GM21526 (cell line): Measurements from ENCODE around the gene TRAF4.

Source experiments
- ATAC-seq: cut with Tn5 transposase; IDR thresholded peaks from one replicate; pipeline ENCODE4 v1.9.1; 2021; ENCODE audit warnings: moderate library complexity; ENCODE audit not compliant: unreplicated experiment, low FRiP score

TRAF4 gene, protein sequence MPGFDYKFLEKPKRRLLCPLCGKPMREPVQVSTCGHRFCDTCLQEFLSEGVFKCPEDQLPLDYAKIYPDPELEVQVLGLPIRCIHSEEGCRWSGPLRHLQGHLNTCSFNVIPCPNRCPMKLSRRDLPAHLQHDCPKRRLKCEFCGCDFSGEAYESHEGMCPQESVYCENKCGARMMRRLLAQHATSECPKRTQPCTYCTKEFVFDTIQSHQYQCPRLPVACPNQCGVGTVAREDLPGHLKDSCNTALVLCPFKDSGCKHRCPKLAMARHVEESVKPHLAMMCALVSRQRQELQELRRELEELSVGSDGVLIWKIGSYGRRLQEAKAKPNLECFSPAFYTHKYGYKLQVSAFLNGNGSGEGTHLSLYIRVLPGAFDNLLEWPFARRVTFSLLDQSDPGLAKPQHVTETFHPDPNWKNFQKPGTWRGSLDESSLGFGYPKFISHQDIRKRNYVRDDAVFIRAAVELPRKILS

DNA sequence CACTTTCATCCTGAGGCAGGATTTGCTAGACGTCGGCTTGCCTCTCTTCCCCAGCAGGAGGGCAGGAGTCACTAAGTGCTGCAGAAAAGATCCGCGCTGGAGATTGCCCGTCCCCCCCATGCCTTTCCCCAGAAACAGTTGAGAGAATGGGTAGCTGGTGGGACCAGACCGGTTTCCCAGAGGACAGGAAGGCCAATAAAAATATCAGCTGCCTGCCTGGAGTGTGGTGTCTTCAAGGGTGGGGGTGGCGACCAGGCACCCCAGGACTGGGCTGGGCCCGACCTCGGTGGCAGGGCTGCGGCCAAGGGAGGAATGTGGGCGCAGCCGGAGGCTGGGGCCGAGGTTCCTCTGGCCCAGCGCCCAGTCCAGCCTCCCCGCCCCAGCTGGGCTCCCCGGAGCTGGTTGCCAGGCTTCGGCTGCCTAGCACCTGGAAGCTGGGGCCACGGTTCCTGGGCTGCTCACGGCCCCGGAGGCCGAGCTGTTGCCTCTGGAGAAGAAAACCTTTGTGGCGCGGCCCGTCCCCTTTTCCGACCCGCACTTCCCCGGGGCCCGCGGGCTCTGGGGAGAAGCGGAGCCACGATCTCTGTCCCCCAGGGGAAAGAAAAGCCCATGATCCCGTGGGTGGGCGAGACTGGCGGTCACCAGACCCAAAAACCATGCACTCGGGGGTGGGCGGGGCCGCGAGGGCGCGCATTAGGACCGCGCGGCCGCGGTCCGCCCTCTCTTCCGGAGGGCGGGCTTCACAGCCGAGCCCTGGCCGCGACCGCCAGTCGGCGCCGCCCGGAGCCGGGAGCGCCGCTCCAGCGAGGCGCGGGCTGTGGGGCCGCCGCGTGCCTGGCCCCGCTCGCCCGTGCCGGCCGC, at the start of gene TRAF4:
TSS of gene TRAF4 (plus strand) at position 769 of the 861 bp plus-strand sequence. CDS start 102 bp downstream, outside the sequence.
- ATAC-seq = peak; percentile 42

DNA sequence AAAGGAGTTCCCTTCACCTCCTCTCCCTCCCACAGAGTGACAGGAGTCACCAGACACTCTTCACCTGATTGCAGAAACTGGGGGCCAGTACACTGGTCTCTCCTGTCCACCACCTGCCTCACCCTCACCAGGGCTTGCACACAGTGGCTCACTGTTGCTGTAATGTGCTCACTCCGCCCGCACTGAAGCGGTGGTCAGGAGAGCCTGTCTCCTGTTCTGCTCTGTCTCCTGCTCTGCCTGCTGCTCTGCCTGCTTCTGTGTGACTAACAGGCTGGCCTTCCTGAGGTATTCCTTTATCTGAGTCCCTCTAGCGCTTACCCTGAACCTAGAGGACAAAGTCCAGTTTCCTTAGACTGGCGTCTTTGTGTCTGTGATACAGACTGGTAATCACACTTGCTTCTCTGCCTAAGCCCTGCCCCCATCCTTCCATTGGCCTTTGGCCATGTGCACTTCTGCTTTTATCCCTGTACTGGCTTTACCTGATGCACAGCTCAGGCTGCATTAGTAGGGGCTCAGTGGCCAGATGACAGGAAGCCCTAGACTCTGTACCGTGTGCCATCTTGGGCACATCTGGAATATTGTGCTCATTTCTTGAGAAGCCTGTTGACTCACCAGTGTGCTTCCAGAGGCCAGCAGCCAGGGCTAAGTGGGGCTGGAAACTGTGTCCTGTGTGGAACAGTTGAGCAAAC, 45.4 kb upstream of the TRAF4 start:
- no peak for ATAC-seq

DNA sequence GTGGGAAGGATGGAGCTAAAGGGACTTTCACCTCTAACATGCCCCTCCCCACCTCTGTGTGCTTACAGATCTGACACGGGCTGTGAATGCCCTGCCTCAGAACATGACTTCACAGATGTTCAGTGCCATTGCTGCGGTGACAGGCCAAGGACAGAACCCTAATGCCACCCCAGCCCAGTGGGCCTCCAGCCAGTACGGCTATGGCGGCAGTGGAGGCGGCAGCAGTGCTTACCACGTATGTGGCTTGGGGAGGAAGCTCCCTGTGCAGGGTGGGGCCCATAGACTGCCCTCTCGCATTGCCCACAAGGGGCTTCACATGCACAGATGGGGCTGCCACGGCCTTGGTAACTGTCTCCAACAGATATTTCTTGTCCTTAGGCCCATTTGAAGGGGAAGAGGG, 43.5 kb upstream of the TRAF4 start:
- no peak for ATAC-seq

DNA sequence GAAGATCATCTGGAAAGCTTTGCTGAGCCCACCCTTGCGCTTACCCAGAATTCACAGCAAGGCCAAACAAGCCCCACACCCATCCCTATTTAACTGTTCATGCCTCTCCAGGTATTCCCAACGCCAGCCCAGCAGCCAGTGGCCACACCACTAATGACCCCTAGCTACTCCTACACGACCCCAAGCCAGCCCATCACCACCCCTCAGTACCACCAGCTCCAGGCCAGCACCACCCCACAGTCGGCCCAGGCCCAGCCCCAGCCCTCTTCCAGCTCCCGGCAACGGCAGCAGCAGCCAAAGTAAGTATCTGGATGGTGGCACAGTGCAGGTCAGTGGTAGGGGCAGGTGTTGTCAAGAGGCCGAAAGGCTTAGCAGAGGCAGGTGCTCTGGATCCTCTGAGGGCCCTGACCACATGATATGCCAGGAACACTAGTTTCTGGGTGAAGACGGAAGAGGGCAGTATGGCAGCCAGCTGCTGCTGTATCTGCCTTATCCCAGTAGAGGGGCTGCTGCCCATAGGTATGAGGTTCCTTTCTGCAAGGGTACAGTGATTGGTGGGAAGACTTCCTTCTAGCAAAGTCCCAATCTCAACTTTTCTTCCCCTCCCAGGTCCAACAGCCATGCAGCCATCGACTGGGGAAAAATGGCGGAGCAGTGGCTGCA, 42.9 kb upstream of the TRAF4 start:
- ATAC-seq = no peak

DNA sequence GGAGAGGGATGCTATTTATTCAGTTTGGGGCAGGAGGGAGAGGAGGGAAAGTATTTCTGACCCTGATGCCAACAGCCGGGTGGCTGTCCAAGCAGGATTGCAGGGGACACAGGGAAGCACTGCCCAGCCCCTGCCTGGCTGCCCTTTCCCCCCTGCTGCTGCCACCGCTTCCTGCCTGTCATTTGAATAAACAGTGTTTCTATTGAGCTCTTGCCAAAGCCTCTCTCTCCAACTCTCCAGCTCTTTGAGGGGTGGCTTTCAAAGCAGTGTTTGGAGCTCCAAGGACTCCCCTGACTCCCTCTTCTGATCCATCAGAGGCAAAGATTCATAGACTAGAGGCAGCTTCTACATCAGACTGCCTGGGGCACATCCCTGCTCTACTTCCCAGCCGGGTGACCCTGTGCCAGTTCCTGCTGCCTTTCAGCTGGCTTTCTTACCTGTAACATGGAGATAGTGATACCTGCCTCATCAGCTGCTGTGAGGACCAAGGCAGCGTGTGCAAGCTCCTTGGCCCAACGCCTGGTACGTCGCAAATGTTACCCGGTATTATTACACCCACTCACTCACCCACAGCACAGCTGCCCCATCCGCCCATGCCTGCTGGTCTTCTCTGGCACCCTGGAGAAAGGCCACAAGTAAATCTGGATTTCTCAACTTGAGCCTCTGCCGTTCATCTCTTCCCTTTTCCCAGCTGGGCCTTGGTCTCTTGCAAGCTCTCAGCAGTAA, 41.6 kb upstream of the TRAF4 start:
- no peak for ATAC-seq

DNA sequence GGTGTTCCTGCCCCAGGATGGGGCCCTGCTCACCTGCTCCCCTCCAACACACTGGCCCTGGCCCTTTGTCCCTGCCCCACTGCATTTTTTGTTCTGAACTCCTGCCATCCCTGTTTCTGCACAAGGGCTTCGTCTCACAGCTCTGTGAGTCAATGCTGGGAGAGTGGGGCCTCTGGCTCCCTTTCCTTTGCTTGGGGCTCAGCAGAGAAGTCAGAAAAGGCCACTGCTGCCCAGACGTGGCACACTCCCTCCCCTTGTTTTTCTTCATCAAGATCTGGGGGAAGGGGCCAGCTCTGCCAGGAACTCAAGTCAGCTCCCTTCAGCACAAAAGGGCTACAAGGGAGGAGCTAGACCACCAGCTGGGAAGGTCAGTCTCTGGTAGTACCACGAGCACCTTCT, 41.1 kb upstream of the TRAF4 start:
- no peak for ATAC-seq

DNA sequence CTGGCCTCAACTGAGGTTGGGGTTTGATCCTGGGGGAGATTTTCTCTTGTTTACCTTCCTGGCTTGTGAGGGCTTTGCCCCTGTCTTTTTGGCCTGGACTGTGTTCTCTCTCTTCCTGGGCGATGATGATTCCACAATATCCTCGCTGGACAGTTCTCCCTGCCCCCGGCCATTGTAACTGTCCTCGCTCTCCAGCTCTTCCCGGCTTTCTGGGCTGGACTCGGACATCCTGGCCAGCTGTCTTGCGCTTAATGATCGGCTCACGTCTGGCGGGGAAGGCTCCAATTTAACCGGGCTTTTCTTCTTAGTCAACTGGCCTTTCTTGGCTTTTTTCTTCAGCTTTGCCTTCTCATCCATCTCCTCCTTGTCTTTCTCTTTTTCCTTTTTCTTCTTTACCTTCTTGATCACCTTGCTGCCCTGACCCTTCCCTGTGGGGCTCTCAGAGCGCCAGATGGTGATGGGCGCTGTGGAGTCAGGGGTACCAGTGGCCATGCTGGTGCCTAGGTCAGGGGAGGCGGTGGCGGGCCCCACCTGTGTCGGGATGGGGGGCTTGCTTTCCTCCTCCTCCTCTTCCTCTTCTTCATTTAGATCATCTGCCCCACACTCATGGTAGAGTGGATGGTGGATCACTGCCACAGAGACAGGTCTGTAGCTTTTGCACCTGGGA, 40.1 kb upstream of the TRAF4 start:
- ATAC-seq = no peak

DNA sequence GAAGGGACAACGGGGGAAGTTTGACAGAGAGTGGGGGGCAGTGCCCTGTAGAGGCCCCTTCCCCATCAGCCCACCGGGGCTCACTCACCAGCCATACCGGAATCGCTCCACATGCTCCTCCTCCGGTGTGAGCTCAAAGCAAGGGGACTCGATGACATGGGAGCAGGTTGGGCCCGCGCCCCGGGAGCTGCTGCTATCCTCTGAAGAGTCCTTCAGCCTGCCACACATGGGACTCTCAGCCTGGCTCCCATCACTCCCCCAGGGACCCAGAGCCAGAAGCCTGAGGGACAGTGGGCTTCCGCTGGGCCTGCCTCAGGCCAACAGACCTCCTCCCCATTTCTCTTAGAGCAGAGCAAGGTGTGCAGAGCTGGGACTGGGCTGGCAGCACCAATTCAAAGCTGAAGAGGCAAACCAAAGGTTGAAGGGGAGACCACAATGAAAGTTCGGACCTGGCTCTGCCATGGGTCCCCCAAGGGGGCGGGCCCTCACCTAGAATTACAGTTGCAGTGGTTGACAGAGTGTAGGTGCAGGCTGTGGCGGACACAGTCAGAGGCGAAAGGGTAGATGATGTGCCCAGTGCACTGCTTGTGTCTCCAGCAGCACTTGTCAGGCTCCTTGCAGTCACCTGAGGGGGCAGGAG, 39.5 kb upstream of the TRAF4 start:
- no peak for ATAC-seq

DNA sequence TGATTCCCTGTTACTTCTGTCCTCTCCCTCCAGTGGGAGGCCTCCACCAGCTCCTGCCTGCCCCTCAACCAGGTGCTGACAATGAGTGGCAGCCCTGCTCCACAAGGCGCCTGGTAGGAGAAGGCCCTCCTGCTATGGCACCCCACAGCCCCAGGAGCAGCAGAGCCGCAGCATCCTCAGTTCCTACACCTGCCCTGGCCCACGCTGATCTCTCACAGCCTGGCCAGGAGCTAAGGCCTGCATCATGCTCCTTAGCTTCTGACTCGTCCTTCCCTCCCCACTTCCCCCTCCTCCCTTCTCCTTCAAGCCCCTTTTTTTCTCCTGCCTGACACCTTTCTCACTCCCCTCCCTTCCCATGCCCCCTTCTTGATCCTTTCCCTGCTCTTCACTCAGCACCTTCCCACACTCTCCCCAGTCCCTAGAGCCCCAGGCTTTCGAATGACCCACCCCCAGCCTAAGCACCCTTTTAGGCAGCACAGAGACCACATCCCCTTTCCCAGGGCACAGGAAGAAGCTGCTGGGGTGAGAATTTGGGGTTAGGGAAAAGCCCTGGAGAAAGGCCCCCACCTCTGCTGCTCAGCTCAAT, 38.6 kb upstream of the TRAF4 start:
- no peak for ATAC-seq

DNA sequence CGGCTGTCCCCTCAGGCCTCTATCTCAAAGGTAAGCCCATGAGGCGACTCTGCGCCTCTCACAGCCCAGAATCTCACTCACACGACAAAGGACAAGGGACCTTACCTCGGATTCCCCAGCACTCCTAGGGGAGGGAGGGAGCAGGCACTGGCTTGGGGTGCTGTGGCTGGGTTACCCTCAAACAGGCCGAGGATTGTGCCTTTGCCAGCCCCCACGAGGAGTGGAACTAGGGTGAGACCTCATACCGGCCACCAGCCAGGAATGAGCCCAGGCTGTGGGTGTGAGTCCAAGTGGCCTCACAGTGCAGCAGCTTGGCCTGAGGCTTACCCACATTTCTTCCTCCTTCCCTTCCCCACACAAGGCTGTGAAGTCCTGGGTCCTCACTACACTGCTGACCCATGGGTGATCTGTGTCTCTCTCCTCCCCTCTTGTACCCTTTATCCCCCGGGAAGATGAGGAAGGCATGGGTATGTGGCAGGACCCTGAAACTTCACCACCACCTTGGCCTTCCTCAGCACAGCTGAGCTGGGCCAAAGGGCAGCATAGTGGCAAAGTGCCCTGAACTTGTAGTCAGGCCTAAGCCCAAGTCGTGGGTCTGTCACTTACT, 38.0 kb upstream of the TRAF4 start:
- no peak for ATAC-seq

DNA sequence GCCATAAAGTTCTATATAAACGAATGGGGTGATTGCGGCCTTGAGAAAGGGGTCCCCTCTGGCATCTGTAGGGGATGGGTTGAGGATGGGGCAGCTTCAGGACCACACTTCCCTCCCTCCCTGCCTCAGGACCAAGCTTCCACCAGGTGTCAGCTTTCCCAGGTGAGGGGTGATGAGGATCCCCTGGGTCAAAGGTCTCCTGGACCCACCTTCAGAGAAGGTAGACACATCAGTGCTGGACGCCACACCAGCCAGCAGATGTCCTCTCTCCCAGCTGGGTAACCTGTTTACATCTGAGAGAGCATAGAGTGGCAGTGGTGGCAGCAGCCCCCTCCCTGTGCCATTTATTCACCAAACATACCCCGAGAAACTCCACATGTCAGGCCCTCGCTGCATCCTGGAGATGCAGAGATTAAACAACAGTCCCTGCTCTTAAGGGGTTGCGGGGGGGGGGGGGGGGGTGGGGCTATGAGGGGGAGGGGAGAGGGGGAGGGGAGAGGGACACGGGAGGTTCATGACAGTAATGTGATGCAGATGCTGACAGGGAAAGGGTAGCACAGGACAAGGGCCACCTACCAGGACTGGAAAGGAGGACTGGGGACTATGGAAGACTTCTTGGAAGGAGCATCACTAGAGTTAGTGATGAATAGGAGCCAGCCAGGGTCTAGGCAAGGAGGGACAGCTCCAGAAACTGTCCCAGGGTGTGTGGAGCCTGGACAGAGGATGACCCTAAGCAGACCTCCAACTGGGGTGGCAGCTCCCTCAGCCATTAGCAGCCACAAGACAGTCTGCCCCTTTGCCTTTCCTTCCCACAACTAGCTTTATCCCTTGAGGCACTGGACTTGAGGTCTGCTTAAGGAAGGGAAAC, 37.1 kb upstream of the TRAF4 start:
- no peak for ATAC-seq

DNA sequence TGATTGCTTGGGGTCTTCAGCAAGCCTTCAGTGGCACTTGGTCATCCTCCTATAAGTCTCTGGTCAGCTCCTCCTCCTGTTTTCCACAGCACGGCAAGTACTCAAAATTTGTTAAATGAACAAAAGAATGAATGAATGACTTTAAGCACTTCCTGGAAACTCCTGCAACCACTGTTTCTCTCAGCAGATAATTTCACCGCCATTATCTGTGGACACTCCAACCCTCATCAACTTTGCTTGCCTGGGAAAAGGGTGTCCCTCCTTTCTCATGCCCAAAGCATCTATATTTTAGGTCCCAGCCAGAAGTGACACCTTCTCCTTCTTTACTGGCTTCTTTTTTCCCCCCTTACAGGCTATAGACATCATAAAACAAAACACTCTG, 36.5 kb upstream of the TRAF4 start:
- ATAC-seq = no peak

DNA sequence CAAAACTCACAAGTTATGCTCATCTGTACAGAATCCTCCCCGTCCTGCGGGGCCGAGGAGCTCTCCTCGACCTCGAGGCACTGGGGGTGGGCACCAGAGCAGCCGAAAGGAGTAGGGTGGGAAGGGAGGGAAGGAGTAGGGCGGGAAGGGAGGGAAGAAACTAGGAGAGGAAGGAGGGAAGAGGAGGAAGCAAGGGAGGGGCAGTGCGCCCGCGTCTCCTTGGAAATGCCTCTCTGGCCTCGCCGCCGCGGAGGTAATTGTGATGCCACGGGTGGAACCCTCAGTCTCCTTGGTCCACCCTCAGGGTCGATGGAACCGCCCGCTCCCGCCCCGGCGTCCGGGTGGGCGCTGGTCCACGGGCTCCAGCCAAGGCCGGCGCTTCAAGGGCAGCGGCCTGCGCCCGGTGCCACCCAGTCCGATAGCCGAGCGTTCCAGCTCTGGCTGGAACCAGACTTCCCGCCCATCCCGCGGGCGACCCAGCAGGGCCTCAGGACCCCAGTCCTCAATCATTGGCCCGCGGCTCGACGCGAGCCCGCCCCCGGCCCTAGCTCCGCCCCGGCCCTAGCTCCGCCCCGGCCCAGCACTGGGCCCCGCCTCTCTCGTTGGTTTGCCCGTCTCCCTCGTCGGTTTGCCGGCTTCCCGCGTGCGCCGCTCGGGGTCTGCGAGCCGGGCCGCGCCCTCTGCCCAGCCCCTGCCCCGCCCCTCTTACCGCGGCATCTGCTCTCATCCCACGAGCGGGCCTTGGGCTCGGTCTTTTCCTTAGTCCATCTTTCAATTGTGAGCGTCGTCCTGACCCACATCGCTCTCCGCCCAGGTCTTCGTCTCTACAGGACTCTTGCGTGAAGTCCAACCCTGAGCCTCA, 32.7 kb upstream of the TRAF4 start:
- ATAC-seq = peak; percentile 55

DNA sequence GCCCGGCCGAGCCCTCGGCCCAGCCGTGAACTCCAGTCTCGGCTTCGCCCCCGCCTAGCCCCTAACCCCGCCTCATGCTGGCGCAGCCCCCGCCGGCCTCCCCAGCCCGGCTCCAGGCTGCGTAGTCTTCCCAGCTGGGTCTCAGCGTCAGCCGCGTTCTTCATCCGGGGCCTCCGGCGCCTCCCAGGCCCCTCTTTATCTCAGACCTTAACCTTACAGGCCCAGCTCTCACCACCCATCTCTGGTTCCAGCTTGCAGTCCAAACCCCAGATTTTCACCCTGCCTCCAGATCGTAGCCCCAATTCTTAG, 32.1 kb upstream of the TRAF4 start, which contains the start of gene PROCA1:
TSS of gene PROCA1 (minus strand) at position 166 of the 309 bp plus-strand sequence. CDS start 228 bp downstream, outside the sequence.
- no peak for ATAC-seq

DNA sequence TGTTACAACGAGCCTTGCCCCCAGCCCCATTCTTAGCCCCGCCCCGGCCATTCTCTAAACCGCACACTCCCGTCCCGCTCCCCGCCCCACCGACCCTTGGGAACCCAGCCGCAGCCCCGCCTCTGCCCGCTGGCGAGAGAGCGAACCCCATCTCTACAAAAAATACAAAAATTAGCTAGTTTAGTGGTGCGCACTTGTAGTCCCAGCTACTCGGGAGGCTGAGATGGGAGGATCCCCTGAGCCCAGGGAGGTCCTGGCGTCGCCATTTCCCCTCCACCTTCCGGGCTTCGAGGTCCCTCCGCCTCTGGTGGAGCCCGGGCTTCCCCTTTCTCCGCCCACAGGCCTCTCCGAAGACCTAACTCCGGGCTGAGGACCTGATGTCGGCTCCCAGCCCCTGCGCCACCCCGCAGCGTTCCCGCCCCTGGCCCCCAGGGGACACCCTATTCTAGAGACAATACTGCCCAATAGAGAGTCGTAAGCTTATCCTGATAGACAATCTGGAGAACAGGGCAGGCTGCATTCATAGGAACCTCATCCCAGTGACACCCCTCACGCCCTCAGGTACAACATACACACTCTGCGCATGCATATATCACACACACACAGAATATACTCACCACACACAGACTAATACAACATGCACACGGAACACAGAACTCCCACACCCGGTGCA, 31.6 kb upstream of the TRAF4 start:
- ATAC-seq = no peak
